K562 (cell line): Measurements from ENCODE around the gene RPTOR. TPM values are rescaled to one million over a fixed set of nuclear protein-coding genes. Genes with fewer than 3 reads are reported as not detected.

ENCODE experiments used
- AFF1 ChIP-seq, 2 experiments: fragments of 450-650 bp; IDR thresholded peaks; 2 replicates each; pipeline ENCODE4 v1.6.1; 2018; ENCODE audit warnings: mild to moderate bottlenecking in 2 of 2, low read depth in 1 of 2; ENCODE audit not compliant: partially characterized antibody in 2 of 2
- HMG20B ChIP-seq: fragments of 250-450 bp; sonication (Bioruptor Pico); IDR thresholded peaks from 2 replicates; pipeline ENCODE4 v1.5.0; 2021; ENCODE audit warnings: mild to moderate bottlenecking
- NFYB ChIP-seq: IDR thresholded peaks from 2 replicates; pipeline ENCODE4 v1.6.1; 2011; ENCODE audit warnings: mild to moderate bottlenecking, moderate library complexity; ENCODE audit not compliant: insufficient read length; ENCODE audit errors: extremely low read depth
- NR4A1 ChIP-seq, 2 experiments: fragments of 250-450 bp in 1 of 2; fragments of 450-650 bp in 1 of 2; sonication (Bioruptor Pico) in 1 of 2; IDR thresholded peaks; 2 replicates each; pipeline versions ENCODE4 v1.4.0 to v1.6.1; 2016 to 2020; ENCODE audit warnings: mild to moderate bottlenecking in 2 of 2, missing compliant biosample characterization in 1 of 2, missing genetic modification characterization in 1 of 2, moderate library complexity in 1 of 2
- PHF21A ChIP-seq: fragments of 450-650 bp; IDR thresholded peaks from 2 replicates; pipeline ENCODE4 v1.6.1; 2017; ENCODE audit warnings: low read depth, borderline replicate concordance
- POLR2AphosphoS2 ChIP-seq: IDR thresholded peaks from 2 replicates; pipeline ENCODE4 v1.6.1; 2012; ENCODE audit warnings: low read length, improper control_type of control experiment
- PURB ChIP-seq: sonication (generic); formaldehyde crosslinking; IDR thresholded peaks from 2 replicates; pipeline ENCODE4 v1.9.0; 2021; ENCODE audit warnings: low read depth, mild to moderate bottlenecking, missing genetic modification reagents
- RNF219 ChIP-seq: fragments of 250-450 bp; sonication (Bioruptor Pico); IDR thresholded peaks from 2 replicates; pipeline ENCODE4 v1.5.0; 2022; ENCODE audit warnings: mild to moderate bottlenecking
- STAT5A ChIP-seq: IDR thresholded peaks from 2 replicates; pipeline ENCODE4 v1.6.1; 2012; ENCODE audit warnings: low read length, inconsistent platforms, borderline replicate concordance
- TSHZ1 ChIP-seq: fragments of 250-450 bp; sonication (Bioruptor Pico); IDR thresholded peaks from 2 replicates; pipeline ENCODE4 v1.4.0; 2020; ENCODE audit warnings: mild to moderate bottlenecking, moderate library complexity
- ZBTB2 ChIP-seq: fragments of 450-650 bp; IDR thresholded peaks from 2 replicates; pipeline ENCODE4 v1.6.1; 2016; ENCODE audit warnings: antibody characterized with exemption
- ZNF212 ChIP-seq: fragments of 450-650 bp; formaldehyde crosslinking; IDR thresholded peaks from 2 replicates; pipeline ENCODE4 v1.4.0; 2020; ENCODE audit warnings: mild to moderate bottlenecking
- ZNF384 ChIP-seq: IDR thresholded peaks from 2 replicates; pipeline ENCODE4 v1.6.1; 2012; ENCODE audit warnings: low read depth, low read length, improper control_type of control experiment
- ZNF668 ChIP-seq: fragments of 250-450 bp; sonication (Bioruptor Pico); IDR thresholded peaks from 2 replicates; pipeline ENCODE4 v1.8.0; 2022; ENCODE audit warnings: mild to moderate bottlenecking, inconsistent platforms
- ZNF77 ChIP-seq: fragments of 250-450 bp; sonication (Bioruptor Pico); IDR thresholded peaks from 2 replicates; pipeline ENCODE4 v1.5.0; 2020
- ZSCAN29 ChIP-seq: fragments of 450-650 bp; IDR thresholded peaks from 2 replicates; pipeline ENCODE4 v1.6.1; 2017
- polyA plus RNA-seq, 8 experiments: library from polyadenylated mRNA; depleted of rRNA in 4 of 8; stranded (reverse) in 5 of 8; unstranded in 3 of 8; fragments of >200 nt; fragmentation: Nextera tagmentation in 2 of 8; fragmentation: Illumina TruSeq in 1 of 8; extraction: Ambion mirVana in 2 of 8; extraction: Trizol in 1 of 8; gene quantifications; 2 replicates each; pipeline versions ENCODE4 v1.2.1 to v1.2.3, GENCODE V29; 2011 to 2014; ENCODE audit warnings: inconsistent platforms in 1 of 8, missing spikeins in 1 of 8
- total RNA-seq, 7 experiments: library from RNA; depleted of rRNA in 6 of 7; stranded (reverse); fragments of >200 nt in 6 of 7; fragmentation: Illumina TruSeq in 2 of 7; extraction: Trizol in 2 of 7; gene quantifications; 2 replicates each; pipeline versions ENCODE4 v1.2.1 to v1.2.3, GENCODE V29; 2011 to 2021; ENCODE audit warnings: low replicate concordance in 1 of 7

RPTOR gene
- total and polyA plus RNA-seq, 9 of the 15 experiments (the other 6 are each of a cell fraction or from before 2014, with no cell fraction given) = 0.24 to 54.1 (median 10.2) TPM

GRCh38 chr17:80544655-80545498 is at the start of gene RPTOR (continued):
- TF ChIP-seq ZNF77 = no peak
- no peak for TF ChIP-seq ZNF212
- TF ChIP-seq ZBTB2 = no peak; the same call in 1 of the 2 replicates
- peak; percentile 15; the same call in 1 of the 2 replicates for TF ChIP-seq STAT5A
- no peak for TF ChIP-seq PURB (CRISPR knock-in tag)
- peak; percentile 71 to 91 for TF ChIP-seq AFF1 (IDR thresholded peaks at IDR 0.05; ENCODE audit: low read depth in 1 of 2, partially characterized antibody in 2 of 2)
- TF ChIP-seq ZNF668 (CRISPR knock-in tag) = no peak
- TF ChIP-seq HMG20B (CRISPR knock-in tag) = no peak
- TF ChIP-seq NR4A1 (CRISPR knock-in tag; IDR thresholded peaks at IDR 0.05) = no peak
- peak; percentile 68; the same call in 1 of the 2 replicates for TF ChIP-seq NR4A1 (tag; IDR thresholded peaks at IDR 0.05)
- no peak for TF ChIP-seq TSHZ1
- no peak for TF ChIP-seq POLR2AphosphoS2
- TF ChIP-seq NFYB = no peak
- no peak for TF ChIP-seq ZSCAN29
- TF ChIP-seq PHF21A = no peak
- TF ChIP-seq RNF219 (CRISPR knock-in tag) = no peak
- TF ChIP-seq ZNF384 = no peak
